Glomerular visceral epithelial cell (primary cell): ENCODE measurements around the gene SLC22A31.

Experiments used
- DNase-seq: peaks from one replicate; pipeline ENCODE4 v3.0.0-alpha.2; 2016; ENCODE audit errors: extremely low spot score

The SLC22A31 gene

GRCh38 chr16:89164847-89165680 lies 35.3 kb downstream of the SLC22A31 start:
- DNase-seq = no peak

DNA sequence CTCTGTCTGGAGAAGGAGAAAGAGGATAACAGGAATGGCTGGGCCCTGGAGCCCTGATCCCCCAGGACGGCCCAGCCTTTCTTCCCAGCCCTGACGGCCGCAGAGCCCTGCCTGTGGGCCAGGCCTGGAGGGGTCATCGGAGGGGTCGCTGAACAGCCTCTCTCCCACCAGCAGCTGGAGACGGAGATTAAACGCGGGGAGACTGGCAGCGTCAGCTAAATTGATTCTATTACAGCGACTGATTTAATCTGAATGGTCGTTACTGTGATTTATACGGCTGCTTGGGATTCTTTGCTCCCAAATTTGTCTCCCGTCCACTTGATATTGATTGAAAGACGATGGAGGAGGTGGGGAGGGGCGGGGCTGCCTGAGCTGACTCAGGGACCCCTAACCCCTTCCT lies 35.9 kb downstream of the SLC22A31 start:
- no peak for DNase-seq

- no peak for DNase-seq
Observed at GRCh38 chr16:89163297-89163696, 37.0 kb downstream of the SLC22A31 start.

DNA sequence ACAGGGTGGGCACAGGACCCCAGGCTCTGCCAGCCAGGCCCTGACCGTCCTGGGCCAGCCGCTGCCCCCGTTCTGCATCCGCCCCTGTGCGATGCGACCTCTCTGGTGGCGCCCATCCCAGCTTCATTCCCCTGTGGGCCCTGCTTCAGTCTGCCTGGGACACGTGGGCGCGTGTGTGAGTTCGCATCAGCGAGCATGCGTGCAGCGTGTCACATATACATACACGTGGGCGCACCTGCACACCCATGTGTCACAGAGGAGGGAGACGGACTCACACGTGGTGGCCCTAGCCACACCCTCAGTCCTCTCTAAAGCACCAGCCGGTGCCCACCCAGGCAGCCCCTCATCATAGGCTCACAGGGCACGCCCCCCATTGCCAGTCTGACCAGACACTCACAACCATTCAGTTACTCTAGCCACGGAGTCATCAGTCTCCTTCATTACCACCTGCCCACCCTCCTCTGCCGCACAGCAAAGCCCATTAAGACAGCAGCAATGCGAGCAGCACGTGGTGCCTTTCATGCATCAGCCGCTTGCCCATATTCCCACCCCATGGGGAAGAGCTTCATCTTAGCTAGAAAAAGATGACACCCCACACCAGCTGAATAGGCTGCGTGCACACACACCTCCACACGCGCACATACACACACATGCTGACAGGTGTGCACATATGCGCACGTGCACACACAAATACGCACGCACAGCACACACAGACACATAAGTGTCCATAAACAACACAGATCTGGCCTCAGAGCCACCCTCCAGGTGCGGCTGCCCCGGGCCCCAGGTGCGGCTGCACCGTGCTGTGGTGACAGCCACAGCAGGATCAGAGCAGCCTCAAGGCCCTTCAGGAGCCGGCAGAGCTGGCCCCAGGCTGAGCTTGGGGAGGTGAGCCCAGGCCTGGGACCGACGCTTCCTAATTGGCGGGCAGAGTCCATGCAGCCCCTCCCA lies 38.3 kb downstream of the SLC22A31 start:
- DNase-seq = no peak

- no peak for DNase-seq
Observed at GRCh38 chr16:89160977-89161701, 39.2 kb downstream of the SLC22A31 start.

- no peak for DNase-seq
Observed at GRCh38 chr16:89159850-89160354, 40.4 kb downstream of the SLC22A31 start.

DNA sequence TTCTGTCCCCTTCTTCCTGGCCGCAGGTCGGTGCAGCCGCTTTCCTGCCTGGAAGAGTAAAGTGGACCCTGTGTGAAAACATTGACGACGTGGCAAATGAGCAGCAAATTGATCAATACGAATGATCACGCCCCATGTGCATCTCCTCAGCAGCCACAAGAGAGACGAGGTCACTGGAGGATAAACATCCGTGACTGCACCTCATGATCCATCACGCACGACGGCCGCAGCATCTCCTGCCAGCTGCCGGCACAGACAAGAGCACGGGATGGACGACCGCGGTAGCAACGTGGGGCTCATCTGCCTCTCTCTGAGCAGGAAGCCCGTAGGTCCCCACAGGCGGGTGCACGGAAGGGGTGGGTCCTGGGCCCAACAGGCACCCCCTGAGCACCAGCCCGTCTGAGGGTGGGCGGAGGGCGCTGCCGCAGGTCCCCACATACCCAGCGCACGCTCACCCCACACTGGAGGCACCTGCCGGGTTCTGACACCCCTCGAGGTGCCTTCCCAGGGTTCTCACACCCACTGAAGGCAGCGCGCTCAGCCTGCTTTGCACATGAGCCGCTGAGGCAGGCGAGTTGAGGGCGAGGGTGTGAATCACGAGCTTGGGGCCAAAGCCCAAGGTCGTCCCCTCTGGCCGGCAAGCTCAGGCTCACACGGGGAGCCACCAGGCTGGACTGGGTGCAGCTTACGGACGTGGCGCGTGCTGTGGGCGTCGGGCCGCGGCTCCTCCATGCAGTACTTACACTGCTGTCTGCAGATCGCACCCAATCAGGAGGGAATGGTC lies 41.1 kb downstream of the SLC22A31 start:
- DNase-seq = no peak

- DNase-seq = no peak
Observed at GRCh38 chr16:89157778-89158177, 42.6 kb downstream of the SLC22A31 start.

DNA sequence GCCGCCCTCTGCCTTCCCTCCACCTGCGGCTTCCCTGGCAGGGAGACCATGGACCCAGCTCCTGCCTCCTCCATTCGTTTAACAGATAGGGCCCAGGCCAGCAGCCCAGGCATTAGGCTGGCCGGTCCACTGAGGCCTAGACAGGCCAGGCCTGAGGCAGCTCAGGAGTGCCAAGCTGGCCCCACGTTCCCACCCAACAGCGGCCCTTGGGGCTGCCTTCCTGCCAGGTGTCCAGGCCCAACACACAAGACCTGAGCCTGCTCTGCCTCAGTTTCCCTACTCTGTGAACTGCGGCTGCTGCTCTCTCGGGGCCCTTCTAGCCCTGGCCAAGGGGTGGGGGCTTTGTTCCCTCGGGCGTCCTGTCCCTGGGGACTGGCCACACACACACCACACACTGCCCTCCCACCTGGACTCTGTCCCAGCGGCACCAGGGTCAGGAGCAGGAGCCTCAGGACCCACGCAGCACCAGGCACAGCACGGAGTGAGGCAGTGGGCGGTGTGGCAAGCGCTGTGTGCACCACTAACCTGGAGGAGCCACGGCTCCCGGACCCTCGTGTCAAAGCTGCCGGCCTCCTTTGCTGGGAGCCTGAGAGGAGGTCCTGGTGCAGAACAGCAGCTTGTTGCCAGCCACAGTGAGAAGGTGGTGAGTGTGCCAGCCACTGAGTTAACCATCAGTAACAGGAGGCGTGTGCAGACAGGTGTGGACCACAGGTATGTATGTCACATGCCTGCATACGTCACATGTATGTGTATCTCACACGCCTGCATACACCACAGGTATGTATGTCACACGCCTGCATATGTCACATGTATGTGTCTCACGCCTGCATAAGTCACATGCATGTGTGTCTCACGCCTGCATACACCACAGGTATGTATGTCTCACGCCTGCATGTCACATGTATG lies 43.3 kb downstream of the SLC22A31 start:
- DNase-seq = no peak

DNA sequence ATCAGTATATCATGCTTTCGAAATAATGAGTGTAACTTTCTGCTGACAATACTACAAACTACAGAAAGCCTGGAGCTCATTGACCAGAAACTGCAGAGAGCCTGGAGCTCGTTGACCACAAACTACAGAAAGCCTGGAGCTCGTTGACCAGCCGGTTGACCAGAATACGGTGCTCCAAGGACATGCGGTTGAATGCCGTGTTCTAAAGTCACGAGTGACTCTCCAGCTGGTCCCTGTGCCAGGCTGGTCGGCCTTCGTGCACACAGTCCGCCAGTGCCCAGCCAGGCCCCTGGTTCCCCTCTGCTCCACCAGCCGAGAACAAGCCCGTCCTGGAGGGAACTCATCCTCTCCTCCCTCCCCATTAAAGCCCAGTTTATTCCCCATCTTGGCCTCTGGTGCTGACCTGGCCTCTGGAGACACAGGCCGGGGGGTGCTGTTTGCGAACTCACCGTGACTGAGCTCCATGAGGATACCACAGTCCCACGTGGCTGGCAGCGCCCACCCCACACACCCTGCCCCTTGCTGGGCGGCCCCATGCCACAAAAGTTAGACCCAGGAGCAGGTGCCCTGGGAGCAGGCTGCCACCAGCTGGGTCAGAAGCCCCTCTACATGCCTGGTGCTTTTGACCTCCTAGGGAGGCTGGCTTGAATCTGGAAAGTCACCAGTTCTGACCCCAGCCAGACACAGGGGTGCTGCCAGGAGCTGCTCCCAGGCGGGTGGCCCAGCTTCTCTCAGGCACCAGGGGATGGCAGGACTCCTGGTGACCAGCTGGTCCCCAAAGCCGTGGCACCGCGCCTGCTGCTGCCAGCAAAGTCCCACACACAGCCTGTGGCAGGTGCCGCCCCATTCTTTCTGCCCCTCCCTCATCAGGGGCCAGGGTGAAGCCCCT lies 44.2 kb downstream of the SLC22A31 start:
- no peak for DNase-seq

DNA sequence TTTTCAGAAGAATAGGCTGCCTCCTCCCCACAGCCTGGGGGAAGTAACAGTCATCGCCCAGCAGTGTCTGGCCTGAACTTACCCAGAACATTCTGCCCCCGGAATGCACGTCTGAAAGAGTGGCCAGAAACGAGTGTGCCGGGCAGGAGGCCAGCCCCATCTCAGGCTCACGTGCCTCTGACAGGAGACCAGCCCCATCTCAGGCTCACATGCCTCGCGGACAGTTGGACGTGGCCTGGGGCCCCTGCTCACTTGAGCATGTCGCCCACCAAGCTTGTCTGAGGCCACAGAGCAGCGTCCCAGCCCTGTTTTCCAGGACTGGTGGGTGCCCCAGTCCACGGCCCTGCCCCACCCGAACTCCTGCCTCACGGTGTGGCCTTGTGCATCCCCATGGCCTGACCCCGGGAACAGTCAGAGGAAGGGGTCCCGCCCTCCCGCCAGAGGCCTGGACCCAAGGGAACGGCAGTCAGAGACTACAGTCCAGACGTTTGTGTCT lies 45.1 kb downstream of the SLC22A31 start:
- peak; percentile 65 for DNase-seq

GRCh38 chr16:89154390-89155183 lies 45.8 kb downstream of the SLC22A31 start:
- no peak for DNase-seq

DNA sequence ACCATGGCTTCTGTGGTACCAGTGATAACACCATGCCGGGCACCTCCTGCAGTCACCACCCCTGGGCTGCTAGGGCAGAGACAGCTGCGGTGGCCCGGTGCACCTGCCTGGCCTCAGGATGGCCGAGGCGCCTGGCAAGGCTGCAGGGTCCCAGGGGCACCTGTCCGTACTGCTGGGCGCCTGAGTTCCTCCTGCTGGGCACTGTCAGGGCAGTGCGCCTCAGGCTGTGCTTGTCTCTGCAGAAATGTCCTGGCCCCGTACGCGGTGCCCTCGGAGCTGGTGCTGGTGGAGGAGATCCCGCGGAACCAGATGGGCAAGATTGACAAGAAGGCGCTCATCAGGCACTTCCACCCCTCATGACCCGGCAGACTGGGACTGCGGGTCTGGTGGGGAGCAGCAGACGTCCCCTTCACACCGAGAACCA lies 46.5 kb downstream of the SLC22A31 start:
- DNase-seq = no peak

DNA sequence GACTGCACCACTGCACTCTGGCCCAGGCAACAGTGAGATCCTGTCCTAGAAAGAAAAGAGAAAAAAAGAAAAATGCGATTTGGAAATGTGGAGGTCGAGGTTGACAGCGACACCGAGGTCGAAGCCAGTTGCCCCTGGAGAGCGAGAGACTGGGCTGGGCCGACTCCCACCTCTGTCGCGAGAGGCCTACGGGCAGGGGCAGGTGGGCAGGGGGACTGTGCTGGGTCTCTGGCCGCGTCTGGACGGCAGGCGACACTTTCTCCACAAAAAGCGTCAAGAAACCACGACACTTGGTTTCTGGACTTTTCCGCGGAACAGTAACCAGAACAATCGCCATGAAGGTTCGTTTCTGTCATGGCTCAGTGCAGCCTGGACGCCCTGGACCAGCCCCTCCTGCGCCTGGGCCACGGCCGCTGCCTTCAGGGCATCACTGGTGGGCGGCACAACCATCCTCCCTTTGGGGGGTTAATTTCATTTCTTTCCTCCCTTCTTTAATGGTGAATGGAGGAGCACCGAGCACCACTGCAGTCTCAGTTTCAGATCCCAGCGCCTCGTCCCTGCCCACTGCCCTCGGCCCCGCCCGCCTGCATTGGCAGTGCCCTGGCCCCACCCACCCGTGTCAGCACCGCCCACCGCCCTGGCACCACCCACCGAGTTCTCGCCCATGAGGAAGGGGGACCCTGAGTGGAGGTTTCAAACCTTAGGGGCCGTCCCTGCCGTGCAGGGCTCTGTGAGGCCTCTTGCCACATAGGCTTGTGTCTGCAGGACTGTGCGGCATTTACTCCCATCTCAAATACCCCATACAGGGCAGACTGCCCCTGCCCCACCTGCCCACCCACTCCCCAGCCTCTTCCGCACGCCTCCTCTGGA lies 47.3 kb downstream of the SLC22A31 start:
- DNase-seq = no peak

GRCh38 chr16:89150981-89151380 lies 49.4 kb downstream of the SLC22A31 start:
- no peak for DNase-seq

- no peak for DNase-seq
Observed at GRCh38 chr16:89150090-89150835, 50.1 kb downstream of the SLC22A31 start.
